Effector memory CD4-positive, alpha-beta T cell (primary cell): ENCODE results near the gene MYO16.

Source experiments
- DNase-seq, 3 donors: peaks; one replicate each; pipeline ENCODE4 v3.0.0-alpha.2; 2020
- H3K27ac ChIP-seq: 2 replicates; pipeline ENCODE4 v1.7.0; 2013; ENCODE audit warnings: mild to moderate bottlenecking, low read length, moderate library complexity; ENCODE audit not compliant: insufficient read depth, poor library complexity, severe bottlenecking
- H3K27me3 ChIP-seq: replicated peaks from 2 replicates; pipeline ENCODE4 v1.7.0; 2013; ENCODE audit warnings: mild to moderate bottlenecking, low read length; ENCODE audit not compliant: insufficient read depth, control insufficient read depth, poor library complexity, severe bottlenecking
- H3K36me3 ChIP-seq: 2 replicates; pipeline ENCODE4 v1.7.0; 2013; ENCODE audit warnings: mild to moderate bottlenecking, low read length, moderate library complexity; ENCODE audit not compliant: control insufficient read depth, insufficient read depth
- H3K4me1 ChIP-seq: 2 replicates; pipeline ENCODE4 v1.7.0; 2013; ENCODE audit warnings: low read length, mild to moderate bottlenecking; ENCODE audit not compliant: control insufficient read depth, insufficient read depth, poor library complexity, severe bottlenecking
- H3K4me3 ChIP-seq: 2 replicates; pipeline ENCODE4 v1.7.0; 2013; ENCODE audit warnings: low read length, low read depth, mild to moderate bottlenecking; ENCODE audit not compliant: insufficient read depth, poor library complexity, severe bottlenecking
- H3K9me3 ChIP-seq: 2 replicates; pipeline ENCODE4 v1.7.0; 2013; ENCODE audit warnings: mild to moderate bottlenecking, low read length, moderate library complexity; ENCODE audit not compliant: control insufficient read depth

The MYO16 gene

DNA sequence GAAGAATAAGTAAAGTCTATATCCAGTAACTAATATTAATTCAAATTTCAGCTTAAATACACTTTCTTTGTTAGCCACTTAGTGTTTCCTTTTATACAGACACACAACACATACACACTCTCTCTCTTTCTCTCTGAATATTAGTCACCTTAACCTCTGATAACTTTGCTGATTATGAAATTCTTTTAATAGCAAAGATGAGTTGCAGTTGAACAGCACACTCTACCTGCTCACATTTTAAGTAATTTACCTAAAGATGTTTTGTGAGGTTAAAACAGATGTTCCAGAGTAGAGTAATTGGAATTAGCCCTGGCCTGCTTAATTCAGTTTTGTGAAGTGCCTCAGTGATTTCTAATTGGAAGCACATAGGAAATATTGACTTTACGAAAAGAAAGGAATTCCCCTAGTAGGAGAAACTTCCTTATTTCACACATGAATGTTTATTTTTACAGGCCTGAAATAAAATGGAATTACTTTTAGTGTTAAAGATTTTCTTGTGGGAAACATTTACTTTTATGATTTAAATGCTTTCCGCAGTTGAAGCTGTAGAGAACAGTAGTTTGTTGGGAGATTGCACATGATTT is 184.3 kb downstream of the MYO16 start:
- Histone ChIP-seq H3K27me3 (no peaks in the 10 kb centered on the region), H3K36me3 (no peaks in the 10 kb centered on the region), H3K9me3 (no peaks in the 10 kb centered on the region), H3K27ac (no peak overlapping the region), H3K4me3 (no peak overlapping the region), H3K4me1 (no peaks in the 10 kb centered on the region)
- no peak for DNase-seq

DNA sequence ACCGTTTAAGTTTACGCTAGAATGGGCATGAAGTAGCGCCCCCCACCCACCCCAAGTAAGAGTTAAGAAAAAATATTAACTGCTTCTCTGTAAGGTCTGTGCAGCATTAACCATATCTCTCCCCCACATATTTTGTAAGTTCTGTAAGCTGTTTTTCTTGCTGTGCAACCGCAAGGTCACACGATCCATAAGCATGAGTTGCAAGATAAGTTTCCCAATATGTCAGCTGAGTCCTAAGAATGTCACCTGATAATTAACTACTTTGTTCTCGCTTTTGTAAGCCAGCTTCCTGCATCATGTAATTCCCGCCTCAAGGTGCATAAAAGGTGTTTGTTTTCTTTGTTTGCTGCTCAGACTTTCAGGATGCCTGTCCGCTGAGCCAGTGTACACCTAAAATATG is 187.0 kb downstream of the MYO16 start:
- H3K36me3 ChIP-seq: no peaks in the 10 kb centered on the region
- no peak overlapping the region for H3K4me3 ChIP-seq
- no peak overlapping the region for H3K27ac ChIP-seq
- no peak for DNase-seq
- H3K27me3 ChIP-seq: no peaks in the 10 kb centered on the region
- H3K9me3 ChIP-seq: no peaks in the 10 kb centered on the region
- H3K4me1 ChIP-seq: no peaks in the 10 kb centered on the region

DNA sequence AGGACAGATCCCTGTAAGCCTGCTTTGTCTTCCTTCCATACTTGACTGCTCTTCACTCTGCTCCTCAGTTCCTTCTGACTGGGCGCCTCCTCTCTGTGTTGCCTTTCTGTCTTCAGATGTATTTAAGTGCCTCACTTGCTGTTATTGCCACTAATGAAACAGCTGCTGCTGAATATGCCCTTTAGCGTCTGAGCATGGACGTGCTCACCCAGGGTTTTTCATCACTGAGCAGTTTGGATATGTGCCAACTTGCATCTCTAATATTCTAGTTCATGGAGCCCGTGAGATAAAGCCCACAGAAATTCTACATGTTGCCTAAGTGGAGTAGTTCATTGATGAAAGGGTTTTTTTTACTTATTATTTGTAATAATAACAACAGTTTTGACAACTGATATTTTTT is 198.2 kb downstream of the MYO16 start:
- Histone ChIP-seq H3K4me1 (no peaks in the 10 kb centered on the region), H3K36me3 (no peaks in the 10 kb centered on the region), H3K4me3 (no peak overlapping the region), H3K27me3 (no peaks in the 10 kb centered on the region), H3K27ac (no peak overlapping the region), H3K9me3 (peaks cover 6% of the 10 kb centered on the region)
- DNase-seq: no peak

DNA sequence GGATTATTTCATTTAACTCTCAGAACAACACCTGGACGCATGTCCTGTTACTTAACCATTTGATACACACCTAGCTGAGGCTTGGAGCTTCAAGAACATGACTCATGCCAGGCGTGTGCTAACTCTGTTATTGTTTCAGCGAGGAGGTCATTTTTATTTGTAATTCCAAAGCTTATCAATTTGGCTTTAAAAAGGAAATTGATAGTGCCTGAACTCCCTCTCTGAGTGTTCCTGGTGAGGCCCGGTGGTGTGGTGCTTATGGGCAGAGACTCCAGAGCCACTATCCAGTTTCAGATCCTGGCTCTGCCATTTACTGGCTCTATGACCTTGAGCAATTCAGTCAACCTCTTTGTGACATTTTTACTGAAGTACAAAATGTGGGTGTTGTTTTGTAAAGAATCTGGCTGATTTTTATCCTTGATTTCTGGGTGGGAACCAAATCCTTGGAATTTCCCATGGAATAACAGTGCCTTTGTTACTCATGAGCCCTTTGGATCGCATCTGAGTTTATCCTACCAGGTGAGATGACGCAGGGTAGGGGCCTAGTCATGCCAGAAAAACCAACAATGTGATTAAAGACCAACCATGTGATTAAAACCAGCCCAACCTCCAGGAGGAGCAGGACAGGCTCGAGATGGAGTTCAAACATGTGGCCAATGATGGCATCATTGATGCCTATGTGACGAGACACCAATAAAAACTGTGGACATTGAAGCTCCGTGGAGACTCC is 198.8 kb downstream of the MYO16 start:
- Histone ChIP-seq H3K36me3 (no peaks in the 10 kb centered on the region), H3K4me3 (no peak overlapping the region), H3K4me1 (no peaks in the 10 kb centered on the region), H3K27ac (no peak overlapping the region), H3K9me3 (peaks cover 6% of the 10 kb centered on the region), H3K27me3 (no peaks in the 10 kb centered on the region)
- DNase-seq: no peak

DNA sequence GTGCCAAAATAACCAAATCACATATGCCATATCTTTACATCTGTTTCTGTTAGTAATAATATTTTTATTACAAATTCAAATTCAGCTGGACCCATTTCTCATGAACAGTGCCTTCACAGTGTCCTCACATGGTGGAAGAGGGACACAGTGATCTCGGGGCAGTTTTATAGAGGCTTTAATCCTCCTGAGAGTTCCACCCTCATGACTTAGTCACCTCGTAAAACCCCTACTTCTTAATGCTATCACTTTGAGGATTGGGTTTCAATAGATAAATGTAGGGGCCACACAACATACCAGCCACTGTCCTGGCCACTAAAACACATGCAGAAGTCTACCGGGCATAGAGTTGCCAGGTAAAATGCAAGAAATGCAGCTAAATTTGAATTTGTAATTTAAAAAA is 201.5 kb downstream of the MYO16 start:
- no peak overlapping the region for H3K27ac ChIP-seq
- no peak for DNase-seq
- H3K36me3 ChIP-seq: no peaks in the 10 kb centered on the region

DNA sequence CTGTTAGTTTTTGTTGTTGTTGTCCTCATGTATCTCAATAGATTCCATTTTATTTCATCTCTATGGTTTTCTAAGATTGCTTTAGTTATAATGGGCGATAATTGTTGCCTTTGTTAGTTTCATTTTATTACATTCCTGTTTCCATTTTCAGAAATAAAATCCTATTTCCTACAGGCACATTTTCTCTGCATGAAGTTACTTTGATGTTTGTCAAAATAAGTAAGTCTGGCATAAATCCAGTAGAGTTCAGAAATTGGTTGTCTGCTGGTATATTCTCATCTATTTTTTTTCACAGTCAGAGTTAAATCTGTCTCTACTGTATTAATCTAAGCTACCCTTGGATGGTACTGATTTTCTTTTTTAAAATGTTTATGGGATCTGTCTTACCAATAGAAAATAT is 204.1 kb downstream of the MYO16 start:
- Histone ChIP-seq H3K27ac (no peak overlapping the region), H3K4me1 (no peaks in the 10 kb centered on the region), H3K36me3 (no peaks in the 10 kb centered on the region), H3K27me3 (no peaks in the 10 kb centered on the region), H3K9me3 (no peaks in the 10 kb centered on the region), H3K4me3 (no peak overlapping the region)
- no peak for DNase-seq

More for the DNA sequence above, 201.5 kb downstream of the MYO16 start:
- Histone ChIP-seq H3K4me1 (no peaks in the 10 kb centered on the region), H3K27me3 (no peaks in the 10 kb centered on the region), H3K9me3 (peaks cover 6% of the 10 kb centered on the region), H3K4me3 (no peak overlapping the region)

DNA sequence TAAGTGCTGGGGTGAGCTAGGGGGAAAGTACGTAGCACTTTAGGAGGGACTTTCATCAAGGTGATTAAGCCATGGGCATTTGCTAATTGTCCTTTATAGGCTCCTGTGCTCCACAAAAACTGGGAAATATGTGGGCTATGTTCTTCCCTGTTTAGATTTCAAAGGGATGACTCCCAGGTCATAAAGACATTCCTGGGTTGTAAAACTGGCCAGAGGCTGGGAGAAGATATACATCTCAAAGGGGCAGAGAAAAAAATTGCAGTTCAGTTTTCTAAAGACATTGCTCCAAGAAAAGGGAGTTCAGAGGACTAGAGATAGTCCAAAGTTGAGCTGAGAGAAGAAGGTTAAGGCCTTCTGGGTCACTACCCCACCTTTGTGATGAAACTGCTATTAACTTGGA is 204.8 kb downstream of the MYO16 start:
- no peaks in the 10 kb centered on the region for H3K9me3 ChIP-seq
- H3K4me3 ChIP-seq: no peak overlapping the region
- DNase-seq: no peak
- H3K27ac ChIP-seq: no peak overlapping the region
- H3K27me3 ChIP-seq: no peaks in the 10 kb centered on the region
- H3K36me3 ChIP-seq: no peaks in the 10 kb centered on the region
- H3K4me1 ChIP-seq: no peaks in the 10 kb centered on the region

DNA sequence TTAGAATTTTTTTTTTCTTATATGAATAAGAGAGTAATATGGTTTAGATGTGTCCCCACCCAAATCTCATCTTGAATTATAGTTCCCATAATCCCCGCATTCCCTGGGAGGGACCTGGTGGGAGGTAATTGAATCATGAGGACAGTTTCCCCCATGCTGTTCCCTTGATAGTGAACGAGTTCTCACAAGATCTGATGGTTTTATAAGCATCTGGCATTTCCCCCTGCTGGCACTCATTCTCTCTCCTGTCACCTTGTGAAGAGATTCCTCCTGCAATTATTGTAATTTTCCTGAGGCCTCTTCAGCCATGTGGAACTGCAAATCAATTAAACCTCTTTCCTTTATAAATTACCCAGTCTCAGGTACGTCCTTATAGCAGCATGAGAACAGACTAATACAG is 205.7 kb downstream of the MYO16 start:
- Histone ChIP-seq H3K27me3 (no peaks in the 10 kb centered on the region), H3K36me3 (no peaks in the 10 kb centered on the region), H3K27ac (no peak overlapping the region), H3K9me3 (no peaks in the 10 kb centered on the region), H3K4me1 (no peaks in the 10 kb centered on the region), H3K4me3 (no peak overlapping the region)
- DNase-seq: no peak

DNA sequence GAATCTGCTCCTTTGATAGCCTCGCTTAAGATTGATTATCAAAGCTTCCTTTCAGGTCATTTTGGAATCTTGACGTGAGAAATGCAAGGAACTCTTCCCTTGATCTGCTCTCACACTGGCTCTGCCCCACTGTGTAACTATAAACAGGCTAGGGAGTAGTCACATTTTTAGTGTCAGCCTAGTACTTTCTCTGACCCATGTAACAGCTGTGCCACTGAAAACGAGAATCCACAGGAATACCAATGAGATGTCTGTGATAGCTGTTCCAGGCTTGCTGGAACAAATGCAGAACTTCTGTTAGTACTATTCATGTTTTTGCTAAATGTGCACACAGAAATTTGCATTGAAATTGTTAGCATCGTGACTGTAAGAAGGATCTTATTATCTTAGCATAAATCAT is 221.3 kb downstream of the MYO16 start:
- Histone ChIP-seq H3K27ac (no peak overlapping the region), H3K4me3 (no peak overlapping the region), H3K4me1 (no peaks in the 10 kb centered on the region), H3K9me3 (no peaks in the 10 kb centered on the region), H3K27me3 (no peaks in the 10 kb centered on the region), H3K36me3 (no peaks in the 10 kb centered on the region)
- no peak for DNase-seq

DNA sequence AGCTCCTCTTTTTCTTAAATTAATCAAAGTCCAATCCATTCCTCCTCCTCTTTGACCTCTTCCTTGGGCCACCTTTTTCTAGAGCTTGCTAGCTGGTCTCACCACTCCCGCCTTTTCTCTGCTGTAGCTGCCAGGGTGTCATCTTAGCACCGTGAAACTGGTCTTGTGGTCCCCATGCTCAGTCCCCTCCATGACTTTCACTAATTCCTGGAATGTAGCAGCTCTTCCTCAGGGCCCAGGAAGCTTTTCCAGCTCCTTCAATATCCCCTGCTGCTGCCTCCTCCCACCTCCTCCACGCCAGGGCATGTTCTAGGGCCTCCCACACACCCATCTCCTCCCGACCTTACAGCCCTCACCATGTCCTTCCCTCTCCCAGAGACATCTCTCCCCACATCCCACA is 222.2 kb downstream of the MYO16 start:
- Histone ChIP-seq H3K4me1 (no peaks in the 10 kb centered on the region), H3K4me3 (no peak overlapping the region), H3K27me3 (no peaks in the 10 kb centered on the region), H3K36me3 (no peaks in the 10 kb centered on the region), H3K27ac (no peak overlapping the region), H3K9me3 (no peaks in the 10 kb centered on the region)
- no peak for DNase-seq
